ENCODE measurements around the gene POLE. TPM values are rescaled to one million over a fixed set of nuclear protein-coding genes. Genes with fewer than 3 reads are reported as not detected.

POLE gene
- total and polyA plus RNA-seq, 2 donors from 2014 or later, result 5.3 to 23.0 TPM

- Histone ChIP-seq H3K9me3 (ENCODE audit: control insufficient read depth in 2 of 3, insufficient read depth in 1 of 3, low read length in 3 of 3) (peaks cover 0 to 5% (median 0%) of the 10 kb centered on the region in 3 donors), H3K27ac (ENCODE audit: low read depth in 2 of 2, low read length in 2 of 2) (no peak overlapping the region), H3K4me3 (ENCODE audit: low read length in 3 of 3) (no peak overlapping the region), H3K36me3 (ENCODE audit: control insufficient read depth in 2 of 3, insufficient read depth in 3 of 3, low read length in 3 of 3) (no peaks in the 10 kb centered on the region), H3K4me1 (ENCODE audit: control insufficient read depth in 2 of 3, insufficient read depth in 2 of 3, low read depth in 1 of 3, low read length in 3 of 3) (peaks cover 0 to 4% (median 3%) of the 10 kb centered on the region in 3 donors), H3K27me3 (ENCODE audit: control insufficient read depth, insufficient read depth, low read length) (peaks cover 9% of the 10 kb centered on the region), H3K9ac (ENCODE audit: low read length in 3 of 3) (no peak overlapping the region)
- DNase-seq (peak in 2 of 5 donors; percentile 60 to 64), FAIRE-seq (no peak)
- intact Hi-C loops (cut with DNase I), result loop anchor here (10.0 kb wide), 1 partner anchor 205 kb away; no protein-coding TSS in a partner anchor
- TF ChIP-seq CTCF (IDR thresholded peaks at IDR 0.05; ENCODE audit: borderline replicate concordance, extremely low read depth, insufficient read depth), result no peak
Observed at GRCh38 chr12:132619386-132620112, 67.6 kb downstream of the POLE start.

DNA sequence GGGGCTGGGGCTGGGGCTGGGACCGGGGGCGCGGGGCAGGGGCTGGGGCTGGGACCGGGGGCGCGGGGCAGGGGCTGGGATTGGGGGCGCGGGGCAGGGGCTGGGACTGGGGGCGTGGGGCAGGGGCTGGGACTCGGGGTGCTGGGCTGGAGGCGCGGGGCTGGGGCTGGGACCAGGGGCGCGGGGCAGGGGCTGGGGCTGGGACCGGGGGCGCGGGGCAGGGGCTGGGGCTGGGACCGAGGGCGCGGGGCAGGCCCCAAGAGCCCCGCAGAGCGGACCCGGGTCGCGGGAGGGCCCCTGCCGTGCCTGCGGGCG lies 68.1 kb downstream of the POLE start:
- Histone ChIP-seq H3K9me3 (ENCODE audit: control insufficient read depth in 2 of 3, insufficient read depth in 1 of 3, low read length in 3 of 3) (peaks cover 0 to 5% (median 0%) of the 10 kb centered on the region in 3 donors), H3K27me3 (ENCODE audit: control insufficient read depth, insufficient read depth, low read length) (peaks cover 9% of the 10 kb centered on the region), H3K4me1 (ENCODE audit: control insufficient read depth in 2 of 3, insufficient read depth in 2 of 3, low read depth in 1 of 3, low read length in 3 of 3) (peaks cover 0 to 4% (median 3%) of the 10 kb centered on the region in 3 donors), H3K4me3 (ENCODE audit: low read length in 3 of 3) (no peak overlapping the region), H3K27ac (ENCODE audit: low read depth in 2 of 2, low read length in 2 of 2) (no peak overlapping the region), H3K36me3 (ENCODE audit: control insufficient read depth in 2 of 3, insufficient read depth in 3 of 3, low read length in 3 of 3) (no peaks in the 10 kb centered on the region), H3K9ac (ENCODE audit: low read length in 3 of 3) (no peak overlapping the region)
- FAIRE-seq (no peak), DNase-seq (peak in 1 of 5 donors; percentile 58)
- TF ChIP-seq CTCF (IDR thresholded peaks at IDR 0.05; ENCODE audit: borderline replicate concordance, extremely low read depth, insufficient read depth), result no peak
- intact Hi-C loops (cut with DNase I), result loop anchor here (10.0 kb wide), 1 partner anchor 204 kb away; no protein-coding TSS in a partner anchor

DNA sequence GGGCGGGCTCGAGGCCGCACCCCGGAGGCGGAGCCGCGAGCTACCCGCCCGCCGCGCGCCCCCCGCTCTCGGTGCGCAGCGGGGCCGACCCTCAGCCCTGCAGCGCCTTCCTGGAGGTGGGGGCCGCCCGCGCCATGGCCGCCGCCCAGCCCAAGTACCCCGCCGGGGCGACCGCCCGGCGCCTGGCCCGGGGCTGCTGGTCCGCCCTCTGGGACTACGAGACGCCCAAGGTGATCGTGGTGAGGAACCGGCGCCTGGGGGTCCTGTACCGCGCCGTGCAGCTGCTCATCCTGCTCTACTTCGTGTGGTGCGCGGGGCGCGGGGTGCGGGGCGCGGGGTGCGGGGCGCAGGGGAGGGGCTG lies 68.5 kb downstream of the POLE start, which contains the start of gene P2RX2:
P2RX2 (plus strand) TSS at position 94 of the 361 bp plus-strand sequence; CDS start at position 135, 41 bp downstream.
- no peak for FAIRE-seq
- H3K9me3 ChIP-seq (ENCODE audit: control insufficient read depth in 2 of 3, insufficient read depth in 1 of 3, low read length in 3 of 3), result peaks cover 0 to 5% (median 0%) of the 10 kb centered on the region in 3 donors
- intact Hi-C loops (cut with DNase I), result loop anchor here (10.0 kb wide), 1 partner anchor 204 kb away; no protein-coding TSS in a partner anchor

More for the DNA sequence above, 68.5 kb downstream of the POLE start, which contains the start of gene P2RX2:
- no peak within 1 kb of the TSS for H3K9ac ChIP-seq (ENCODE audit: low read length in 3 of 3)
- no peak within 1 kb of the TSS for H3K4me3 ChIP-seq (ENCODE audit: low read length in 3 of 3)
- H3K4me1 ChIP-seq (ENCODE audit: control insufficient read depth in 2 of 3, insufficient read depth in 2 of 3, low read depth in 1 of 3, low read length in 3 of 3), result peaks cover 0 to 4% (median 3%) of the 10 kb centered on the region in 3 donors
- no peak for TF ChIP-seq CTCF (IDR thresholded peaks at IDR 0.05; ENCODE audit: borderline replicate concordance, extremely low read depth, insufficient read depth)
- no peaks in the 10 kb centered on the region for H3K36me3 ChIP-seq (ENCODE audit: control insufficient read depth in 2 of 3, insufficient read depth in 3 of 3, low read length in 3 of 3)
- H3K27me3 ChIP-seq (ENCODE audit: control insufficient read depth, insufficient read depth, low read length), result peaks cover 9% of the 10 kb centered on the region
- peak in 1 of 5 donors; percentile 62 for DNase-seq
- no peak within 1 kb of the TSS for H3K27ac ChIP-seq (ENCODE audit: low read depth in 2 of 2, low read length in 2 of 2)

Data from kidney (tissue), 14 donors.